Liver (tissue), 9 donors: ENCODE measurements around the gene AIDA. TPM values are rescaled to one million over a fixed set of nuclear protein-coding genes. Genes with fewer than 3 reads are reported as not detected.

Source experiments
- DNase-seq: peaks from one replicate; pipeline ENCODE4 v3.0.0-alpha.2; 2017; ENCODE audit warnings: low spot score
- H3K27ac ChIP-seq, 2 donors: one replicate each; pipeline ENCODE4 v1.7.0; 2013; ENCODE audit warnings: inconsistent platforms in 2 of 2, low read length in 2 of 2, control low read depth in 1 of 2, low read depth in 1 of 2, mild to moderate bottlenecking in 1 of 2
- H3K27me3 ChIP-seq, 4 donors: one replicate each; pipeline versions ENCODE4 v1.6.1 to v1.7.0; 2013; ENCODE audit warnings: low read length in 3 of 4, inconsistent platforms in 1 of 4, mild to moderate bottlenecking in 1 of 4, moderate library complexity in 1 of 4; ENCODE audit not compliant: control insufficient read depth in 4 of 4, insufficient read depth in 4 of 4
- H3K36me3 ChIP-seq, 4 donors: one replicate each; pipeline versions ENCODE4 v1.6.1 to v1.7.0; 2013; ENCODE audit warnings: low read length in 3 of 4, mild to moderate bottlenecking in 3 of 4, low read depth in 1 of 4, moderate library complexity in 1 of 4; ENCODE audit not compliant: control insufficient read depth in 4 of 4, insufficient read depth in 3 of 4
- H3K4me1 ChIP-seq, 4 donors: one replicate each; pipeline versions ENCODE4 v1.6.1 to v1.7.0; 2013; ENCODE audit warnings: low read length in 3 of 4, mild to moderate bottlenecking in 3 of 4, moderate library complexity in 1 of 4; ENCODE audit not compliant: control insufficient read depth in 4 of 4, insufficient read depth in 4 of 4
- H3K4me3 ChIP-seq, 3 donors: one replicate each; pipeline versions ENCODE4 v1.6.1 to v1.7.0; 2013; ENCODE audit warnings: low read length in 3 of 3, control low read depth in 1 of 3, low read depth in 1 of 3, mild to moderate bottlenecking in 1 of 3
- H3K9ac ChIP-seq, 2 donors: one replicate each; pipeline ENCODE4 v1.7.0; 2013; ENCODE audit warnings: low read length in 2 of 2, mild to moderate bottlenecking in 2 of 2, moderate library complexity in 2 of 2, control low read depth in 1 of 2, low read depth in 1 of 2
- H3K9me3 ChIP-seq, 4 donors: one replicate each; pipeline versions ENCODE4 v1.6.1 to v1.7.0; 2013; ENCODE audit warnings: low read length in 3 of 4; ENCODE audit not compliant: control insufficient read depth in 4 of 4
- ATF3 ChIP-seq: IDR thresholded peaks from 2 replicates; pipeline ENCODE4 v1.6.1; 2016; ENCODE audit warnings: antibody characterized with exemption
- CTCF ChIP-seq: fragments of 150-350 bp; IDR thresholded peaks from 2 replicates; pipeline ENCODE4 v1.5.1; 2017; ENCODE audit warnings: improper control_type of control experiment, low read depth, low read length; ENCODE audit not compliant: missing input control
- EGR1 ChIP-seq, 2 donors: IDR thresholded peaks; 2 replicates each; pipeline ENCODE4 v1.6.1; 2016 to 2018; ENCODE audit warnings: antibody characterized with exemption in 2 of 2, low read depth in 2 of 2
- FOXA1 ChIP-seq: IDR thresholded peaks from 2 replicates; pipeline ENCODE4 v1.6.1; 2016; ENCODE audit warnings: antibody characterized with exemption
- FOXA2 ChIP-seq: IDR thresholded peaks from 2 replicates; pipeline ENCODE4 v1.6.1; 2016; ENCODE audit warnings: antibody characterized with exemption
- GABPA ChIP-seq, 2 donors: IDR thresholded peaks in 1 of 2; conservative IDR thresholded peaks in 1 of 2; 2 replicates each; pipeline ENCODE4 v1.6.1; 2016; ENCODE audit warnings: antibody characterized with exemption in 2 of 2, mild to moderate bottlenecking in 1 of 2, moderate library complexity in 1 of 2
- HNF4A ChIP-seq, 2 donors: conservative IDR thresholded peaks; 2 replicates each; pipeline ENCODE4 v1.6.1; 2016; ENCODE audit warnings: antibody characterized with exemption in 2 of 2, mild to moderate bottlenecking in 2 of 2
- HNF4G ChIP-seq: IDR thresholded peaks from 2 replicates; pipeline ENCODE4 v1.6.1; 2016; ENCODE audit warnings: antibody characterized with exemption
- JUND ChIP-seq, 2 donors: IDR thresholded peaks; 2 replicates each; pipeline ENCODE4 v1.6.1; 2016; ENCODE audit warnings: antibody characterized with exemption in 2 of 2
- NR2F2 ChIP-seq: IDR thresholded peaks from 2 replicates; pipeline ENCODE4 v1.6.1; 2016; ENCODE audit warnings: antibody characterized with exemption
- RAD21 ChIP-seq, 2 donors: IDR thresholded peaks; 2 replicates each; pipeline ENCODE4 v1.6.1; 2016; ENCODE audit warnings: antibody characterized with exemption in 2 of 2, mild to moderate bottlenecking in 2 of 2
- RXRA ChIP-seq, 2 donors: IDR thresholded peaks; 2 replicates each; pipeline ENCODE4 v1.6.1; 2017 to 2018; ENCODE audit warnings: antibody characterized with exemption in 2 of 2, mild to moderate bottlenecking in 1 of 2
- SP1 ChIP-seq: IDR thresholded peaks from 2 replicates; pipeline ENCODE4 v1.6.1; 2018; ENCODE audit warnings: antibody characterized with exemption, mild to moderate bottlenecking
- TAF1 ChIP-seq: conservative IDR thresholded peaks from 2 replicates; pipeline ENCODE4 v1.6.1; 2016; ENCODE audit warnings: antibody characterized with exemption, mild to moderate bottlenecking
- YY1 ChIP-seq: IDR thresholded peaks from 2 replicates; pipeline ENCODE4 v1.6.1; 2016; ENCODE audit warnings: antibody characterized with exemption, mild to moderate bottlenecking
- ZBTB33 ChIP-seq: IDR thresholded peaks from 2 replicates; pipeline ENCODE4 v1.6.1; 2016; ENCODE audit warnings: antibody characterized with exemption
- WGBS: extraction: QIAGEN DNeasy Blood & Tissue Kit; methylation state at CpG from one replicate; pipeline ENCODE4 v1.1.7; 2013; 5-methylcytosine and 5-hydroxymethylcytosine counted together
- polyA plus RNA-seq, 2 donors: library from polyadenylated mRNA; stranded (reverse) in 1 of 2; unstranded in 1 of 2; fragments of 200-250 nt in 1 of 2; fragments of >200 nt in 1 of 2; fragmentation: Nextera tagmentation in 1 of 2; extraction: Ambion mirVana in 1 of 2; gene quantifications; one replicate each; pipeline versions ENCODE4 v1.2.1 to v1.2.3, GENCODE V29; 2013 to 2015
- total RNA-seq, 2 donors: library from RNA; depleted of rRNA; stranded (reverse); fragments of >200 nt; gene quantifications; one replicate each; pipeline ENCODE4 v1.2.3, GENCODE V29; 2014
- TF ChIP-seq, protein P1 (sequence below): IDR thresholded peaks from 2 replicates; pipeline ENCODE4 v1.6.1; 2016; ENCODE audit warnings: antibody characterized with exemption, mild to moderate bottlenecking
- TF ChIP-seq, protein P2 (sequence below): IDR thresholded peaks from 2 replicates; pipeline ENCODE4 v1.6.1; 2016; ENCODE audit warnings: antibody characterized with exemption
- donor health status: healthy.
- donor health status: healthy.
- donor health status: healthy.
- donor health status: healthy.
- donor health status: healthy.

Gene AIDA
- total and polyA plus RNA-seq, 4 donors: 9.3 to 48.2 (median 21.5) TPM

- Histone ChIP-seq H3K9ac (no peak overlapping the region), H3K4me1 (peaks cover 0 to 23% (median 15%) of the 10 kb centered on the region in 4 donors), H3K4me3 (no peak overlapping the region), H3K36me3 (peaks cover 2 to 33% (median 25%) of the 10 kb centered on the region in 4 donors), H3K27ac (peak overlapping the region; percentile 23 to 32), H3K9me3 (no peaks in the 10 kb centered on the region), H3K27me3 (no peaks in the 10 kb centered on the region)
- 39% methylated on average over 2 of the region's 2 CpGs for WGBS
- DNase-seq: no peak
- TF ChIP-seq ZBTB33 (no peak), EGR1 (IDR thresholded peaks at IDR 0.05; ENCODE audit: low read depth in 2 of 2) (no peak), FOXA2 (peak; percentile 78), RAD21 (IDR thresholded peaks at IDR 0.05) (peak in 1 of 2 donors; percentile 33), YY1 (no peak), SP1 (no peak), NR2F2 (no peak), GABPA (IDR thresholded peaks at IDR 0.05 in 1 of 2, conservative IDR thresholded peaks at IDR 0.05 in 1 of 2) (no peak), RXRA (IDR thresholded peaks at IDR 0.05) (peak in 1 of 2 donors; percentile 24), ATF3 (no peak), FOXA1 (peak; percentile 32), TAF1 (no peak), CTCF (no peak), HNF4G (no peak), JUND (IDR thresholded peaks at IDR 0.05) (no peak), HNF4A (conservative IDR thresholded peaks at IDR 0.05) (peak; percentile 32 to 57)
- TF ChIP-seq, protein P1, sequence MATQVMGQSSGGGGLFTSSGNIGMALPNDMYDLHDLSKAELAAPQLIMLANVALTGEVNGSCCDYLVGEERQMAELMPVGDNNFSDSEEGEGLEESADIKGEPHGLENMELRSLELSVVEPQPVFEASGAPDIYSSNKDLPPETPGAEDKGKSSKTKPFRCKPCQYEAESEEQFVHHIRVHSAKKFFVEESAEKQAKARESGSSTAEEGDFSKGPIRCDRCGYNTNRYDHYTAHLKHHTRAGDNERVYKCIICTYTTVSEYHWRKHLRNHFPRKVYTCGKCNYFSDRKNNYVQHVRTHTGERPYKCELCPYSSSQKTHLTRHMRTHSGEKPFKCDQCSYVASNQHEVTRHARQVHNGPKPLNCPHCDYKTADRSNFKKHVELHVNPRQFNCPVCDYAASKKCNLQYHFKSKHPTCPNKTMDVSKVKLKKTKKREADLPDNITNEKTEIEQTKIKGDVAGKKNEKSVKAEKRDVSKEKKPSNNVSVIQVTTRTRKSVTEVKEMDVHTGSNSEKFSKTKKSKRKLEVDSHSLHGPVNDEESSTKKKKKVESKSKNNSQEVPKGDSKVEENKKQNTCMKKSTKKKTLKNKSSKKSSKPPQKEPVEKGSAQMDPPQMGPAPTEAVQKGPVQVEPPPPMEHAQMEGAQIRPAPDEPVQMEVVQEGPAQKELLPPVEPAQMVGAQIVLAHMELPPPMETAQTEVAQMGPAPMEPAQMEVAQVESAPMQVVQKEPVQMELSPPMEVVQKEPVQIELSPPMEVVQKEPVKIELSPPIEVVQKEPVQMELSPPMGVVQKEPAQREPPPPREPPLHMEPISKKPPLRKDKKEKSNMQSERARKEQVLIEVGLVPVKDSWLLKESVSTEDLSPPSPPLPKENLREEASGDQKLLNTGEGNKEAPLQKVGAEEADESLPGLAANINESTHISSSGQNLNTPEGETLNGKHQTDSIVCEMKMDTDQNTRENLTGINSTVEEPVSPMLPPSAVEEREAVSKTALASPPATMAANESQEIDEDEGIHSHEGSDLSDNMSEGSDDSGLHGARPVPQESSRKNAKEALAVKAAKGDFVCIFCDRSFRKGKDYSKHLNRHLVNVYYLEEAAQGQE: no peak
- TF ChIP-seq, protein P2, sequence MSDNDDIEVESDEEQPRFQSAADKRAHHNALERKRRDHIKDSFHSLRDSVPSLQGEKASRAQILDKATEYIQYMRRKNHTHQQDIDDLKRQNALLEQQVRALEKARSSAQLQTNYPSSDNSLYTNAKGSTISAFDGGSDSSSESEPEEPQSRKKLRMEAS: no peak
Observed at GRCh38 chr1:222632749-222633148, 79.5 kb downstream of the AIDA start.
